ENCODE results near the gene RSPO3.
"Not testable (repeated sequence)": the region's sequence is repeated elsewhere in the genome, so short reads cannot be mapped to it uniquely, and the experiment has no call there.

The RSPO3 gene

GRCh38 chr6:127118298-127119101 is at the start of gene RSPO3:
RSPO3 (plus strand) TSS chr6:127118671; CDS start chr6:127119193, 522 bp downstream.
- DNase-seq (ENCODE audit: low spot score): no peak

GRCh38 chr6:127069659-127070279 is 48.7 kb upstream of the RSPO3 start:
- no peak for DNase-seq (ENCODE audit: low spot score)

GRCh38 chr6:127073222-127073621 is 45.2 kb upstream of the RSPO3 start:
- DNase-seq (ENCODE audit: low spot score): no peak

- DNase-seq (ENCODE audit: low spot score): no peak
Measured at GRCh38 chr6:127076466-127076865, 42.0 kb upstream of the RSPO3 start.

GRCh38 chr6:127077886-127078285 is 40.6 kb upstream of the RSPO3 start:
- no peak for DNase-seq (ENCODE audit: low spot score)

GRCh38 chr6:127078669-127079068 is 39.8 kb upstream of the RSPO3 start:
- no peak for DNase-seq (ENCODE audit: low spot score)

GRCh38 chr6:127079681-127080080 is 38.8 kb upstream of the RSPO3 start:
- DNase-seq (ENCODE audit: low spot score): no peak

GRCh38 chr6:127080081-127080480 is 38.4 kb upstream of the RSPO3 start:
- DNase-seq (ENCODE audit: low spot score): no peak

- DNase-seq (ENCODE audit: low spot score): no peak
Measured at GRCh38 chr6:127083231-127083962, 35.1 kb upstream of the RSPO3 start.

GRCh38 chr6:127083963-127084310 is 34.5 kb upstream of the RSPO3 start:
- no peak for DNase-seq (ENCODE audit: low spot score)

GRCh38 chr6:127085181-127085580 is 33.3 kb upstream of the RSPO3 start:
- DNase-seq (ENCODE audit: low spot score): no peak

GRCh38 chr6:127090051-127090450 is 28.4 kb upstream of the RSPO3 start:
- DNase-seq (ENCODE audit: low spot score): no peak

- no peak for DNase-seq (ENCODE audit: low spot score)
Measured at GRCh38 chr6:127092466-127092865, 26.0 kb upstream of the RSPO3 start.

GRCh38 chr6:127094791-127095190 is 23.7 kb upstream of the RSPO3 start:
- DNase-seq (ENCODE audit: low spot score): no peak

- no peak for DNase-seq (ENCODE audit: low spot score)
Measured at GRCh38 chr6:127096167-127096566, 22.3 kb upstream of the RSPO3 start.

GRCh38 chr6:127097442-127097841 is 21.0 kb upstream of the RSPO3 start:
- not testable (repeated sequence) for DNase-seq (ENCODE audit: low spot score)

- DNase-seq (ENCODE audit: low spot score): no peak
Measured at GRCh38 chr6:127100510-127101140, 17.8 kb upstream of the RSPO3 start.

- DNase-seq (ENCODE audit: low spot score): no peak
Measured at GRCh38 chr6:127102299-127102698, 16.2 kb upstream of the RSPO3 start.

- no peak for DNase-seq (ENCODE audit: low spot score)
Measured at GRCh38 chr6:127102859-127103258, 15.6 kb upstream of the RSPO3 start.

- DNase-seq (ENCODE audit: low spot score): no peak
Measured at GRCh38 chr6:127103482-127103881, 15.0 kb upstream of the RSPO3 start.

GRCh38 chr6:127107916-127108315 is 10.6 kb upstream of the RSPO3 start:
- no peak for DNase-seq (ENCODE audit: low spot score)

- no peak for DNase-seq (ENCODE audit: low spot score)
Measured at GRCh38 chr6:127110712-127111111, 7.8 kb upstream of the RSPO3 start.

- no peak for DNase-seq (ENCODE audit: low spot score)
Measured at GRCh38 chr6:127111526-127111925, 6.9 kb upstream of the RSPO3 start.
